NCI-H1105 (cell line): ENCODE results near the gene PDE8A.

Experiments
- DNase-seq: peaks from one replicate; lab custom pipeline; 2025; lab: John Stamatoyannopoulos, UW

PDE8A gene

GRCh38 chr15:84981711-84982300, at the start of gene PDE8A:
Gene PDE8A (plus strand): TSS chr15:84981856. CDS start chr15:84982163, 307 bp downstream.
- DNase-seq, result no peak

GRCh38 chr15:84934942-84935729, 46.5 kb upstream of the PDE8A start:
- no peak for DNase-seq

GRCh38 chr15:84937144-84937543, 44.5 kb upstream of the PDE8A start:
- DNase-seq, result no peak

DNA sequence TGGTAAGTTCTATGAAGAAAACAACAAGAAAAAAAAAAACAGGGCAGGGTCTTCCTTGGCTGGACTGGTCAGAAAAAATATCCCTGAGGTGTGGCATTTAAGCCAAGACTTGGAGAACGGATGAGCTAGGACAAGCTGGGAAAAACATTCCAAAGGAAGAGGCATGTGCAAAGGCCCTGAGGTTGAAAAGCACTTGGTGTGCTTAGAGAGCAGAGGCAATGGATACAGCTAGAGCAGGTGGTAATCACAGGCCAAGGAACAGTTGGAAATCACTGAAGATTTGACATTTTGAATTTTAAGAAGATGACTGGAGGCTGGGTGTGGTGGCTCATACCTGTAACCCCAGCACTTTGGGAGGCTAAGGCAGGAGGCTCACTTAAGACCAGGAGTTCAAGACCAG, 42.9 kb upstream of the PDE8A start:
- no peak for DNase-seq

GRCh38 chr15:84940399-84940798, 41.3 kb upstream of the PDE8A start:
- DNase-seq, result no peak

GRCh38 chr15:84942456-84942855, 39.2 kb upstream of the PDE8A start:
- no peak for DNase-seq

DNA sequence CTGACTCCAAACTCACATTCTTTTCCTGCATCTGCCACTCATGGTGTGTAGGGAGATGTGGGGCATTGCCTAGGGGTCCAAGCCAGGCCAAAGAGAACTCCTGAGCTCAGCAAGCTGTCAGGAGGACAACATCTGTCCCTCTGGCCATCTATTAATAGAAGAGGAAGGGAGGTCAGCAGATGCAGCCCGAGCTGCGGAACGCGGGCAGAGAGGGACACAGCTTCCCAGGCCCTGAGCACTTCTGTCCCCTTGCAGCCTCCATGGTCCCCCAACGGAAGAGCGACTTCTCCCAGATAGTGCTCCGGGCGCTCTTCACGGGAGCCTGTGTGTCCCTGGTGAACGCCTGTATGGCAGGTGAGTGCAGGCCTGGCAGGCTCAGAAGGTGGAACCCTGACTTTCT, 37.3 kb upstream of the PDE8A start:
- DNase-seq, result no peak

DNA sequence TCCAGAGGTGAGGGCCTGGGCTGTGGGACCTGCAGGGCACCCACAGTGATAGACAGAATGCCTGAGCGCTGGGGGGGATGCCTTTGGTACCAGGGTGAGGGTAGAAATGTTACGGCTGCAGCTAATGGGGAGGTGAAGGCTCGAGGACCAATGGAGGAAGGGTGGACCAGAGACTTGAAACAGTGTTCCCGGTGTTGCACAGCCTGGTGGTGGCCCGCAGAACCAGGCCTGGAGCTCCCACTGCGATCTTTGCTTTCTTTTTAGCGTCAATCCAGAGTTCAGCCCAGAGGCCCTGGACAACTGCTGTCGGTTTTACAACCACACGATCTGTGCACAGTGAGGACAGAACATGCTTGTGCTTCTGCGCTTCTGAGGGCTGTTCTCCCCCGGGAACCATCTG, 36.8 kb upstream of the PDE8A start:
- no peak for DNase-seq

- DNase-seq, result no peak
Observed at GRCh38 chr15:84946772-84947489, 34.7 kb upstream of the PDE8A start.

DNA sequence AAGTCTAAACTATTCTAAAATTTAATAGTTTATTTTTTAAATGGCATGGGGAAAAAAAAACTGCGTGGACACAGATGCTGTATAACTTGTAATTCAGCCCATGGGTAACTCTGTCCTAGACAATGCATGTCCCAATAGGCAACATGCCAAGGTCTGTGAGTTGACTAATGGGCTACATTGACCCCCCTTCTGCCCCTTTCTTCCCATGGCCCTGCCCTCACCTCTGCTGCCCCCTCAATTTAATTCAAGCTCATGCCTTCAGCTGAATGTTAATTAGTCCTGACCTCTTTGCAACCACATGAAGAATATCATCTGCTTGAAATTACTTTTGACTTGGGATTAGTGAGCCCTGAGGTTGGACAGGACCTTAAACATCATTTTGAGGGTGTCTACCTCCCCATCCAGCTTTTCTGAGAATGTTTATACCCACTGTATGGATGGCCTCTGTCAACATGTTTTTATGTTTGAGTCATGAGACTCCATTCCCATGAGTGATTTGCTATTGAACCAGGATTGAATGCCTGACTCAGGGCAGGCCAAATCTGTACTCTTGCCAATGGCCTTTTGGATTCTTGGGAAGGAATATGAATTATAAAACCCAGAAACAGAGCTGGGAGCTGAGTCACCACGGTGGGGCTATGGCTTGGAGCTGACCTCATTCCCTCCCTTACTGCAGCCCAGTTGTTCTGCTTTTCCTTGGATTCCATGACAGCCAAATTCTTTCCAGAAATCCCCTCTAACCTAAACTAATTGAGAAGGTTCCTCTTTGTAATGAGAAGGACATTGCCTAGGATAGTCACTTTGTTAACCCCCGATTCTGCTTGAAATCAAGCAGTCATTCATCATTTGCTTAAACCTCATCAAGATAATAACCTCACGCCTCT, 33.5 kb upstream of the PDE8A start:
- DNase-seq, result no peak

GRCh38 chr15:84949043-84949442, 32.6 kb upstream of the PDE8A start:
- no peak for DNase-seq

GRCh38 chr15:84949845-84950569, 31.6 kb upstream of the PDE8A start:
- no peak for DNase-seq

- DNase-seq, result no peak
Observed at GRCh38 chr15:84950570-84951111, 31.0 kb upstream of the PDE8A start.

- no peak for DNase-seq
Observed at GRCh38 chr15:84951736-84952135, 29.9 kb upstream of the PDE8A start.

GRCh38 chr15:84953136-84953535, 28.5 kb upstream of the PDE8A start:
- no peak for DNase-seq

DNA sequence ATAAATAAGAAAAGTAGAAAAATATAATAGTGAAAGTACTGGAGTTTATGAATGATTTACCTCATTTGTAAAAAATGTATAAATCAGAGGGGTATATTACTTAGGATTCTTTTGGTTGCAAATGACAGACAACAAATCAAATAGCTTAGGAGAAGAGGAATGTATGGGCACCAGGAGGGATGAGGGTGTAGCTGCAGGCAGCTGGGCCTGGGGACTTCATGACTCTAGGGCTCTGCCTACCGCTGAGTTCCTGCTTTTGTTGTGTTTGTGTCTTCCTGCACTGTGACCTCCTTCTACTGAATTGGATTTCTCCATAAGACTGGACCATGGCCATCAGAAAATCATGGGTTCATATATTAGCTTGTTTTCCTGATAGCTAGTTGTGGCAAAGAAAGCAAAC, 27.9 kb upstream of the PDE8A start:
- no peak for DNase-seq

GRCh38 chr15:84955089-84955848, 26.4 kb upstream of the PDE8A start:
- no peak for DNase-seq

GRCh38 chr15:84956199-84956598, 25.5 kb upstream of the PDE8A start:
- no peak for DNase-seq

- no peak for DNase-seq
Observed at GRCh38 chr15:84960391-84961113, 21.1 kb upstream of the PDE8A start.

GRCh38 chr15:84961114-84961452, 20.6 kb upstream of the PDE8A start:
- no peak for DNase-seq
